HG02571 (cell line): ENCODE results near the gene TTC39A.

Experiments used
- ATAC-seq: cut with Tn5 transposase; IDR thresholded peaks from one replicate; pipeline ENCODE4 v1.9.1; 2021; ENCODE audit warnings: mild to moderate bottlenecking, moderate library complexity; ENCODE audit not compliant: unreplicated experiment

Gene TTC39A

DNA sequence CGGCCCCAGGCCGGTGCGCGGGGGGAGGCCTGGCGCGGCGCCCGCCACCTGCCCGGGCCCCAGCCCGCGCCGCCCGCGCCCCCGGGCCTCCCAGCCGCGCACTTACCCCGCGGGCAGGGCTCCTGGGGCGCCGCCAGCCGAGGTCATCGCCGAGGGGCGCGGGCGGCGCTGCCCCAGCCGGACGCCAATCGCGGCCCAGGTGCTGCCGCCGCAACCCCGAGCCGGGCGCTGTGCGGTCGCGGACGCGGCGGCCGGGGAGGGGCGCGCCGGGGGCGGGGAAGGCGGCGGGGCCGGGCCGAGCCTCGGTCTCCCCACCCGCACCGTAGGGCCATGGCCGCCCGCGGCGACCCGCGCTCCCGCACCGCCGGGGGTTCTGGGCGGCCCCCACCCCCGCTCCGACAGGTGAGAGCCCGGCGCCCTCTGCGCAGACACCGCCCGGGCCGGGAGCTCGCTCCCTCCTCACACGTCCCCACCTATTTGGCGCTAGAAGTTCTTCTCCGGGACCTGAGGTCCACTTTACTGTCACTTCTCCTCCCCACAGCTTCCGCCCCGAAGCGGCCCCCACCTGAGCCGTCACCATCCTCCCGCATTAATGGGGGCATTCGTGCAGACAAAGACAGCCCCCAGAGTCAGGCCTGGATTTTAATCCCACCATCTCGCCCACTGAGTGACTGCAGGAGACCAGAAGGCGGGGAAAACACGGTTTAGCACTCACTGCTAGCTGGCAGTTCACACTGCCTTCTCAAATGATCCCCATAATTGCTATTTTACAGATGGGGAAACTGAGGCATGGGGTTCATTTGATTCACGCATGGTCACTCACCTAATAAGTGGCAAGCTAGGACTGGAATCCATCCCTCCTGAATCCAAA lies at the start of gene TTC39A:
Gene TTC39A (minus strand): TSS at position 232 of the 871 bp plus-strand sequence. CDS start 85 bp downstream, at position 147.
- no peak for ATAC-seq

DNA sequence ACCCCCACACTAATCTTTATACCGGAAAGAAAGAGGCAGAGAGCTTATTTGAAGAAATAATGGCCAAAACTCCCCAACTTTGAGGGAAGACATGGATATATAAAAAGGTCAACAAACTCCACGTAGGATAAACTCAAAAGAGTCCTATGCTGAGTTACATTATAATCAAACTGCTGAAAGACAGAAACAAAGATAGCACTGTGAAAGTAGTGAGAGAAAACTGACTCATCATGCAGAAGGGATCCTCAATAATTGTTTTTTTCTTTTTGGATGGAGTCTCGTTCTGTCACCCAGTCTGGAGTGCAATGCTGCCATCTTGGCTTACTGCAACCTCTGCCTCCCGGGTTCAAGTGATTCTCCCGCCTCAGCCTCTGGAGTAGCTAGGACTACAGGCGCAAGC lies 48.5 kb upstream of the TTC39A start:
- no peak for ATAC-seq

DNA sequence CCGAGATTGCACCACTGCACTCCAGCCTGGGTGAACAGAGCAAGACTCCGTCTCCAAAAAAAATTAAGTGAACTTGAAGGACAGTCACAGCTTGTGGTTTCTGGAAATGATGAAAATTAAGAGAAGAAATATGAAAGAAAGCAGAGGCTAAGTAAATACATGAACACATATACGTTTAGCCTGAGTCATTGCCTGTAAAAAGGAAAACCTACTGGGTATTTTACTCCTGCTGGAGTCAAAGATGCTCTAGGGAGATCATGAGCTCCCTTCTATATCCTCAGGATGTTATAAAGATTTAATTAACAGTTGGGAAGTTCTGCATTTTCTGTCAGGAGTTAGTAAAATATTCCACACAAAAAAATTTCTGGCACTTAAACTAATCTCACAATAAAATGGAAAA lies 43.5 kb upstream of the TTC39A start:
- ATAC-seq = no peak

DNA sequence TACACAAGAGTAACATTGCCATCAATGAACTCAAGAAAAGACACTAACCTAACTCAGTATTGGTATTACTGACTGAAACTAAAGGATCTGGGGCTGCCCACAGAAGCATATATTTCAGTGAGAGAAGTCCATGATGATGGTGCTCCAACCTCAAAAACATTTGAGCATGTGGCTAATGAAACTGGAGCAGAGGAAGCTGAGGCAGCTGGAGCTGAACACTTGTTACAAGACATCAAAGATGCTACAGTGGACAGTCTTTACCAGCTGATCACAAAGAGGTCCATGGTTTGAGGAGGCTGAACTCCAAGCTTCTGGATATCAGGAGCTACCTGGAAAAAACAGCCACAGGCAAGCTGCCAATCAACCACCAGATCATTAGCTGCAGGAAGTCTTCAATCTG lies 42.2 kb upstream of the TTC39A start:
- no peak for ATAC-seq

DNA sequence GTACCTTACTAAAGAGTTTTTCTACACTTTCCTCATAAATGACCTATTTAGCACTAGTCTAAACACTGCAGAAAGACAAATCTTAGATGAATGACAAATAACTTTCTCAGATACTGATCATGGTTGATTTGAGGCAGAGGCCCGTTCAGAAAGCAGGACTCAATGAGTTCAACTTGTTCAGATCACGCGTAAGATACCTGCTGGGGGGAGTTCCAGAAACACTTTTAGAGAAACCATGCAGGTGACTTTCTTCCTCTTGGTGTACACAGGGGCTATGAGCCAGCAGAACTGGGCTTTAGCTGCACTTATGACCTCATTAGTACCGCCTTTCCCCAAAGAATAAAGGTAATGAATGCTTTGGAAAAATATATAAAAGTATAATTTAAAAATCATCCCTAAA lies 38.8 kb upstream of the TTC39A start:
- no peak for ATAC-seq

DNA sequence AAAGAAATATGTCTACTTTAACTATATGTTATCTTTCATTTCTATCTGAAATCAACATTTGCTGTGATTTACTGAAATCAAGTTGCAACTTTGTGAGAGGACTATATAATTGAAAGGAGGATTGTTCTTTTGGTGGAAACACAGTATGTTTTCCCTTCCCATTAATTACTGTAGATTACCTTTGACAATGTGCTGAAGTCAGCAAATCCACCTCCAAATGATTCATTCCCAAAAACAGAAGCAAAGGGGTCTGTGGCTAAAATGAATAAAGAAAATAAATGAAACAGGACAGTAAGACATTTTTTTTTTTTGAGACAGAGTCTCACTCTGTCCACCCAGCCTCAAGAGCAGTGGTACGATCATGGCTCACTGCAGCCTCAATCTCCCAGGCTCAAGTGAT lies 35.4 kb upstream of the TTC39A start:
- no peak for ATAC-seq

DNA sequence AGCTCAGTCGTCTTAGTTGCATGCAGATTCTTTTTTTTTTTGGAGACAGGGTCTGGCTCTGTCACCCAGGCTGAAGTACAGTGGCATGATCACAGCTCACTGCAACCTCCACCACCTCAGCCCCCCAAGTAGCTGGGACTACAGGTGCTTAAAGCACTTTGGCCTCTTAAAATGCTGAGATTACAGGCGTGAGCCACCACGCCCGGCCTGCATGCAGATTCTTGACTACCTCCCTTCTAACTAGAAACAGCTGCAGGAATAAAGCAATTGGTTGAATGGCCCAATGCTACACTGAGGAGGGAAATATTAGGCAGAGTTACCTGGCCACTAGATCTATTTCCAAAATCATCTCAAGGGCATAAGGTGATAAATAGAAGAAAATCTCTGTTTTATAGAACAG lies 29.5 kb upstream of the TTC39A start:
- no peak for ATAC-seq

DNA sequence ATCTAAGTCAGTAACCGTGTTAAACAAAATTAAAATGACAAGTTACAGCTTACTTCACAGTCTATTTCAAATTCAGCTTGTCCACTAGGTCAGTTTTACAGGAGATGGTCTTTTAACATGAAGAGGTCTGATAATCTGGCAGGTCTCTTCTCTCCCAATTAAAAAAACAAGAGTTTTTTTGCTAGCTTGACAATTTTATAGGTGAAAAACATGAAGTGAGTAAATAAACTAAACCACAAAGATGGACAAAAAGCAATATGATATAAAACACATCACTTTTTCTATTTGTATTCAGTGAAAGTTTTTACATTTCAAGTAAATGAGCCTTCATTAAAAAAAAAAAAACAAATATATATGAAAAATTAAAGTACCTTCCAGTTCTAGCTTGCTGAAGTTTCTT lies 25.0 kb upstream of the TTC39A start:
- ATAC-seq = no peak

DNA sequence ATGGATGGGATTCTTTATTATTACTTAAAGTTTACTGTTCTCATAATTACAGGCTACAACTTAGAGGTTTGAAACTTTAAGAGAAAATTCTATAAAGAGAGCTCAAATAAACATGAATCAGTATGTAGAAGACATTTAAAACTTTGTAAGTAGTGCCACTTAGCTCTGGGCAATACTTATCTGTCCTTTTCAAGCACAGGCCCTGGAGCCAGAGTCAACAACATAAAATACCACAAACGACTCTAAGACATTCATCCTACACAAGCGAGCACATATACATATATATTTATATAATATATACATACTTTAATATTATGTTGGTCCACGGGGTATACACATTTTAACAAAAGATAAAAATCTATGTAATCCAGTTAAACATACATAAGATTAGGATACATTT lies 24.1 kb upstream of the TTC39A start:
- ATAC-seq = no peak

DNA sequence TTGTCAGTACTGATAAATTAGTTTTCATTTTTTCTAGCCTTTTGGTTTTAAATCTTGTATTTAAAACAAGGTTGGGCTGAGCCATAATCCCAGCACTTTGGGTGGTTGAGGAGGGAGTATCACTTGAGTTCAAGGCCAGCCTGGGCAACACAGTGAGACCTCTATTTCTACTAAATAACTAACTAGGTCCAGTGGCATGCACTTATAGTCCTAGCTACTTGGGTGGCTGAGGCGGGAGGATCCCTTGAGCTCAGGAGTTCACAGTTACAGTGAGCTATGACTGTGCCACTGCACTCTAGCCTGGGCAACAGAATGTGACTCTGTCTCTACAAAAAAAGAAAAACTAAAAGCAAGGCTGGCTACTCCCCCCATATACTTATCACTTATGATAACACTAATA lies 21.5 kb upstream of the TTC39A start:
- no peak for ATAC-seq

DNA sequence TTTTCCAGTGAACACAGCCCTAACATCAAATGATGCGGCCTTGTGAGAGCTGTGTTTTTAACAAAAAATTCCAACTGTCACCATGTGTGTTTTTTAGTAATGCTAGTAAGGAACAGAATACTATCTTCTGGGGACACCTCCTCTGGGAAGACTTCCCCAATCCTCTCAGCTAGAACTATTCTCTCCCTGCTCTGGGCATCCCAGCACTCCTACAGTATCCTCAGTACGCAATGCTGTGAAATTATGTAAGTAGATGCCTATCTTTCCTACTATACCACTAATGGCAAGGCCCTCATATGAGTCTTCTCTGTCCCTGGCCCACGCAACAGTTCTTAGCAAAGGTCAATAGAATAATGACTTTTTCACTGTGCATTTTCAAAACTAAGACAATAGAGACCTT lies 19.5 kb upstream of the TTC39A start:
- no peak for ATAC-seq

DNA sequence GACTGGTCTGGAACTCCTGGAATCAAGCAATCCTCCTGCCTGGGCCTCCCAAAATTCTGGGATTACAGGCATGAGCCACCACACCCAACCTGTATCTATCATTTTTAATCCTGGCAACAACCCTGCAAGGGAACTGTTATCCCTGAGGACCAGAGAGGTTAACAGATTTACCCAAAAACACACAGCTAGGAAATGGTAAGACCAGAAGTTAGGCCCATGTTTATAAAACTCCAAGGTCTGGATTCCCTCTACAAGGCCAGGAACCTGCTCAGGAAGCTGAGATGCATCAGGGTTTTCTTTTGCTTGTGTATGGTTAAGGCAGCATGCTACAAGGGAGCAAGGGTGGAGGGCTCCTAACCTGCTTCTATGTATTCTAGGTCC lies 17.8 kb upstream of the TTC39A start:
- ATAC-seq = no peak

DNA sequence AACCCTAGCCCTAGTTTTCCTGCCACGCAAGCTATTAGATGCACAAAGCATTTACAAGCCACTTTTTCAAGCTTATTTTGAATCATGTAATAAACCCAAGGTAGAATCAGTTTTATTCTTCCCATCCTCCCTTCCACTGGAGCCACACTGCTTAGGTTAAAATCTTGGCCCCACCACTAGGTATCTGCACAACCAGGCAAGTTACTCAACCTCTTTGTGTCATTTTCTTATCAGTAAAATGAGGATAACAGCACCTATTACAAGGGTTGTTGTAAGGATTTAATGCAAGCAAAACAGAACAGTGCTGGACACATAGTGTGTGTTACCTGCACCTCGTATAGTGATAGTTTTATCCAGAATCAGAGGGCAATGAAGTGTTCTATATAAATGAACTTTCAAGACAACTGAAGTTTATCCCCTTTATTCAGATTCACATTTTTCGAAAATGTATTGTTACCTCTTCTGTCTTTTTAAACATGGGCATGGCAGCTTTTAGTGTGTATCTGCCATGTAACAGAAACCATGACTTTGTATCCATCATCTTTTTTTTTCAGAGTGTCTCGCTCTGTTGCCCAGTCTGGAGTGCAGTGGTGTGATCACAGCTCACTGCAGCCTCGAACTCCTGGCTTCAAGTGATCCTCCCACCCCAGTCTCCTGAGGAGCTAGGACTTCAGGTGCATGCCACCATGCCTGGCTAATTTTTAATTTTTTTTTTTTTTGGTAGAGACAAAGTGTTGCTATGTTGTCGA lies 17.2 kb upstream of the TTC39A start:
- ATAC-seq = no peak

DNA sequence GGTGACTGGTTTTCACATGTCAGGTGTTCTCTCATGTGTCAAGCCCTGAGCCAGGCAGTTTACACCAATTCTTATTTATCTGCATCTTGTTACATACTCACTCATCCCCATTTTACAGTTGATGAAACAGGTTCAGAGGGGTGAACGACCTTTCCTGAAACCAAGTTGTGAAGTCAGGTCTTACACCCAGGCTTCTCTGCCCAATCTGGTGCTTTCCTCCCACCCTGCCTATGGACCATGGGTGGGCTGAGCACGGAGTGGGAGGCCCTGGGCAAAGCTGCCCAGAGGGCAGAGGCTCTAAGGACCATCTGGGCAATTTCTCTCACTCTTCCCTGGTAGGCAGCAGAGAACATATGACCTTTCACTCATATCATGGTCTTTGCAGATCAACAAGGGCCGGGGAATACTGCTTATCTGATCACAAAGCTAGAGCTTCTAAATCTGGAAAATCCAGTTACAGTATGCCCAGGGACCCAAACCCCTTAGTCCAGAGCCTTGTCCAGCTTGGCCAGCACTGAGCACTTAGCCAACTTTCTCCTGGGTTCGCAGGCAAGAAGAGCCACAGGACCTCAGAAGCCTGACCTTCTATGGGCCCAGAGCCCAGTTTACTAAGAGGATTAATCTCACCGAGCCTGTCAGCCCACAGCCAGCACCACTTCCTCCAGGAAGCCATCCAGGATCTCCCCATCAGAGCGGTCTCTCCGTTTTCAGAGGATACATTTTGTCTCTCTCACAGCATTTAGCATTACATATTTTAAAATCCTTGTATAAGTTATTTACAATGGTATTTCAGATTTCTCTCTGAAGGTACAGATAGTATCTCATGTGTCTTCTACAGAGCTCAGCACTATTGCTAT lies 16.0 kb upstream of the TTC39A start:
- ATAC-seq = no peak

DNA sequence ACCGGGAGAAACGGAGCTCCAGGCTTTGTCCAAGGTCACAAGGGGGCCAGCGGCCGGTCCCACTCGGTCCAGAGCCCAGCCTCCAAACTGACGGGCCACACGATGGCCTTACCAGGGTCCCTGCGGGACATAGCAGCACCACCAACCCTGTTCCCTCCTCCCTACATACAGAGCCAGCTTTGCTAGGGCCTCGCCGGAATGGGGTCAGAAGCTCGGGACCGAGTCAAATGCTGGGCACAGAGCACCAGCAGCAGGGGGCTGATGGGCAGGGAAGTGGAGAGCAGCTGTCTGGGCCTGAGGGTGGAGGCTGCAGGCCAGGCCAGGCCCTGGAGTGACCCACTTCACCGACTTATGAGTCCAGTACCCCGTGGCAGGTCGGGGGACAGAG lies 14.9 kb upstream of the TTC39A start:
- ATAC-seq = no peak

DNA sequence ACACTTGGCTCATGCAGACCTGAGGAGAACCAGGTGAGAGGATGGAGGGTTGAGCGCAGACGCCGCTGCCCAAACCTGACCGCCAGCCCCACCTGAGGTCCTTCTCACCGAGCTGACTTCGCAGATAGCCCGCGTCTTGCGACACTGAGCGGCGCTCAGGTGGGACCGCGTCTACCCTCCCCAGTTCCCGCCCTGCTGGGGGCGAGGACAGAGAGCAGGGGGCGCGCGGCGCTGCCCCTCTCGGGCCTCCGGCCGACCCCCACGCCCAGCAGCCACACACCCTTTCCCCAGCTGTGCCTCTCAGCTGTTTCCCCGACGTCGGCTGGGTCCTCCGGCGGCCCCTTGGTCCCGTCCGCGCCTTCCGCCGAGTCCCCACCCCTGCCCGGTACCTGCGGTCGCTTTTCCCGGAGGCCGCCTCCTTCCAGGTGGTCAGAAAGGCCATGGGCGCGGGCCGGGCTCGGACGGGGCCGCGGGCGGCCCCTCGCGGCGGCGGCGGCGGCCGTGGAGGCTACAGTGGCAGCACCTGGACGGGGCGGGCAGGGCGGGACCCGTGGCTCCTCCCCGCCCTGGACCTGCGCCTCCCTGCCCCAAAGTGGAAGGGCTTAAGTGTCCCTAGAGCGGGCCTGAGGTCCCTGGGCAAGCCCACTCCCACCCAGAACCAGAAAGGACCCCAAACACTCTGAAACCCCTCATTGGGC lies 14.4 kb upstream of the TTC39A start:
- no peak for ATAC-seq

DNA sequence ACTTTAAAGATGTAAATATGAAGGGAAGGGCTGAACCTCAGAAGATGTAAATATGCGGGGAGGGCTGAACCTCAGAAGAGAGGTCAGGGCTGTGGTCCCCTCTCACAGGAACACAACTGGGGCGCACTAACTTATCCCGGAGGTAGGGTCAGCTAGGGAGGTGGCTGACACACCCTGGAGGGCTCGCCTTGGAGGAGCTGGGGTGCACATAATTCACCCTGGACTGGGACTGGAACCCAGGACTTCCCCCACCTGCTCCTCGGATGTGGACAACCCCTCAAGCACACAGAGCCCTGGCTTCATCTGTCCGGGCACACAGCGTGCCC lies 13.9 kb upstream of the TTC39A start:
- no peak for ATAC-seq

DNA sequence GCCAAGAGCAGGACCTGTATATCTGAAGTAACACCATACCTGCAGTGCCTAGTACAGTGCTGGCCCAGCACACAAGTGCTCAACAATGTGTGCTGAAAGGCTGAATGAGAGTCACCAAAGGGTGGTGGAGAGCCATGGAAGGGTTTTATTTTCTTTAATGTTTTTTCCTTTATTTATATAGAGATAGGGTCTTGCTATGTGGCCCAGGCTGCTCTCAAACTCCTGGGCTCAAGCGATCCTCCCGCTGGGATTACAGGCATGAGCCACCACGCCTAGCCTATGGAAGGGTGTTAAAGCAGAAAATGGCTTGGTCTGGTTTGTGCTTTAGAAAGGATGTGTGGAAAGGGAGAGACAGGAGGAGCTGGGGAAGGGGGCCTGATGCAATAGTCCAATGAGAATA lies 13.3 kb upstream of the TTC39A start:
- no peak for ATAC-seq

DNA sequence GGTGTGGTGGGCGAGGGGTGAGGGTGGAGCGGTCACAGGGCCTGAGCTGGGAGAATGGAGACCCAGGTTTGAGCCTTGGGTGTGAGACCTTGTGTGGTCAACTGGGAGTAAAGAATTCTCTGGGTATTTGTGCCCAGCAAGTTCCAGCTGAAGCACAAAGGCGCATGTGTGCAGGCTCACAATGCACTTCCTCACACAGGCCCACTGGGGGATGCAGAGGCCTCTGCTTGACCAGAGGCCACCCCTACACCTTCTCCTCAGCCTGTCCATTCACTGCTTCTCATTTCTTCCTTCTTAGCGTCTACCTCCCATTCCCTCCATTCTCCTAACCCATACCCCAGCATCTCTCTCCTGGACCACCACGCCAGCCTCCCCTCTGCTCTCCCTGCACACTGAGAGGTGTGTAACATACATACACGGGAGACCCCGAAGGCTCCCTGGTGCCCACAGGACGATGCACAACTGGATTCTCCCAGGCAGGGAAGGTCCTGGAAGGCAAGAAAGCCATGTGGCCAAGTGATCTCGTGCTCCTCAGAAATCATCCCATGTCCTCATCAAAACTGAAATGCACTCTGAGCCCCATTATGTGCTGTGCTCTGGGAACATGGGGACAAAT lies 12.3 kb upstream of the TTC39A start:
- ATAC-seq = no peak

DNA sequence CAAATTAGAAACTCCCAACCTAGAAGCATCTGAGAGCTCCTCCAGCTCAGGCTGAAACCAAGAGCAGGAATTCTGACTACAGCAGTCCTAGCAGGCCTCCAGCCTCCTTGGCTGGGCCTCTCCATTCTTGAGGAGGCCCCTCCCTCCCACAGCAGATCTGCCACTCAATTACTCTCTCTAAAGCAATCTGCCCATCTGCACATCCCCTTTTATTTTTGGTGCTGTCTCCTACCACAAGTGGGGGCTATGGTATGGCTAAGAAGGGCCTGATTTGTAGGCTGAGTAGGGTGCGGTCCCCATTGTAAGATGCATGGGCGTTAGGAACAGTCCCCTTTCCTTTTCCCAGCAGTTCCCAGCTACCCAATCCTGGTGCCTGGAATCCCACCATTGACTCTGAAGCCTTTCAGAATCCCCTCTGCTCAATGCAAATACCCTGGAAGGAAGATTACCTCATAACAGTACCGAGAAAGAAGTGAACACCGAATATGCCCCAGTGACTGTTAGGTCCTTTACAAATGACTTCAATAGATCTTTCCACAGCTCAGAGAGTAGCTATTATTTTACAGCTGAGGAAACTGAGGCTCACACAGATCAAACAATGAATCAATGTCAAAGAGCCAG lies 11.6 kb upstream of the TTC39A start:
- ATAC-seq = peak; percentile 49
